Forelimb muscle (tissue), 1 donor: ENCODE measurements around the gene GFPT2. TPM values are rescaled to one million over a fixed set of nuclear protein-coding genes. Genes with fewer than 3 reads are reported as not detected.
"Not testable (repeated sequence)": the region's sequence is repeated elsewhere in the genome, so short reads cannot be mapped to it uniquely, and the experiment has no call there.

Experiments used
- DNase-seq: peaks from one replicate; pipeline ENCODE4 v3.0.0-alpha.2; 2013; ENCODE audit warnings: low read depth
- polyA plus RNA-seq: library from polyadenylated mRNA; unstranded; fragments of 120-200 nt; gene quantifications from one replicate; pipeline ENCODE4 v1.2.1, GENCODE V29; 2013; ENCODE audit not compliant: insufficient read length

GFPT2 gene
- polyA plus RNA-seq, 1 donor = 8.6 TPM

- DNase-seq = no peak
Observed at GRCh38 chr5:180304431-180305375, 48.4 kb downstream of the GFPT2 start.

GRCh38 chr5:180304016-180304292 is 49.2 kb downstream of the GFPT2 start:
- DNase-seq = no peak

GRCh38 chr5:180303226-180304015 is 49.7 kb downstream of the GFPT2 start:
- DNase-seq = no peak

GRCh38 chr5:180302256-180302655 is 50.9 kb downstream of the GFPT2 start:
- no peak for DNase-seq

- DNase-seq = no peak
Observed at GRCh38 chr5:180301253-180301652, 51.9 kb downstream of the GFPT2 start.

- no peak for DNase-seq
Observed at GRCh38 chr5:180299526-180299925, 53.6 kb downstream of the GFPT2 start.

- DNase-seq = not testable (repeated sequence)
Observed at GRCh38 chr5:180299014-180299413, 54.1 kb downstream of the GFPT2 start.

GRCh38 chr5:180297587-180298282 is 55.4 kb downstream of the GFPT2 start:
- no peak for DNase-seq

- no peak for DNase-seq
Observed at GRCh38 chr5:180296771-180297170, 56.4 kb downstream of the GFPT2 start.

GRCh38 chr5:180294913-180295555 is 58.1 kb downstream of the GFPT2 start:
- no peak for DNase-seq

GRCh38 chr5:180294411-180294810 is 58.7 kb downstream of the GFPT2 start:
- DNase-seq = no peak

GRCh38 chr5:180291943-180292831 is 60.9 kb downstream of the GFPT2 start, which contains the start of gene MAPK9:
MAPK9 (minus strand) TSS chr5:180292083; CDS start chr5:180280561, 11,522 bp downstream.
- DNase-seq = peak; percentile 51

- no peak for DNase-seq
Observed at GRCh38 chr5:180291234-180291940, 61.7 kb downstream of the GFPT2 start.

- DNase-seq = no peak
Observed at GRCh38 chr5:180290568-180291233, 62.4 kb downstream of the GFPT2 start.

- DNase-seq = no peak
Observed at GRCh38 chr5:180289966-180290365, 63.2 kb downstream of the GFPT2 start.

GRCh38 chr5:180289433-180289832 is 63.7 kb downstream of the GFPT2 start:
- DNase-seq = no peak

GRCh38 chr5:180287868-180288267 is 65.3 kb downstream of the GFPT2 start:
- DNase-seq = no peak

GRCh38 chr5:180287404-180287803 is 65.7 kb downstream of the GFPT2 start:
- no peak for DNase-seq

GRCh38 chr5:180284149-180284548 is 69.0 kb downstream of the GFPT2 start:
- DNase-seq = no peak
